T-helper 9 cell (primary cell): ENCODE measurements around the gene CDCP2.
"Not testable (repeated sequence)": the region's sequence is repeated elsewhere in the genome, so short reads cannot be mapped to it uniquely, and the experiment has no call there.

ENCODE experiments used
- DNase-seq: peaks from one replicate; pipeline ENCODE4 v3.0.0-alpha.2; 2020

CDCP2 gene

DNA sequence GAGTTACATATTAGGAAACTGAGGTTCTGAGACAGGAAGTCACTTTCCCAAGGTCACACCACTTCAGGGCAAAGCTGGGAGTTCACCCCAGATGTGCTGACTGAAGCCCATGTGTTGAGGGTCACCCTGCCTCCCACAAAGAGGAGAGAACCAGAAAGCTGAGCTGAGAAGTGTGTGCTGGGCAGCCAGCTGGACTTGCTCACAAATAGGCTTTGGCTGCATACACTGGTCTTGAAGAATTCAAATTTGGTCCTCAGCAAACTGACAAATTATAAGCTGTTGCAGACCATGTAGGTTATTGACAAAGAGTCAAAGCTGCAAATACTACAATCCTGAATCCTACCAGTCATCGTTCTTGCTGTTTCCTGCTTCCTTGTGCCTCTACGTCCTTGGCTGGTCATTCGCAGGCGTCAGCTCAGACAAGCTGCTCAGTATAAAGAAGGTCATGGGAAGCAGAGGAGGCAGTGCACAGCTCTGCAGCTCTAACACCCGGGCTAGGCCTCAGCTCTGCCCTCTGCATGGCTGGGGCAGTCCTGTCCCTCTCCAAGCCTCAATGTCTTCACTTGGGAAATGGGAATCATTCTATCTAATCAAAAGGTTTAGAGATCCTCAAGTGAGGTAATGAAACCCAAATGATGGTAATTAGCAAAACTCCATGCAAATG is 40.0 kb downstream of the CDCP2 start:
- DNase-seq = no peak

DNA sequence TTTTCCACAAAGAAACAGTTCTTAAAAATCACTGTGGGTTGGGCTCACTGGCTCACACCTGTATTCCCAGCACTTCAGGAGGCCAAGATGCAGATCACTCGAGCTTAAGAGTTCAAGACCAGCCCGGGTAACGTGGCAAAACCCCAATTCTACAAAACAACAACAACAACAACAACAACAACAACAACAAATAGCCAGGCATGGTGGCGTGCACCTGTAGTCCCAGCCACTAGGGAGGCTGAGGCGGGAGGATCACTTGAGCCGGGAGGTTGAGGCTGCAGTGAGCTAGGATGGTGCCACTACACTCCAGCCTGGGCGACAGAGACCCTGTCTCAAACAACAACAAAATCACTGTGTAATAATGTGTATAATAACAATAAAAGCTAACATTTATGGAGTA is 40.8 kb downstream of the CDCP2 start:
- no peak for DNase-seq

DNA sequence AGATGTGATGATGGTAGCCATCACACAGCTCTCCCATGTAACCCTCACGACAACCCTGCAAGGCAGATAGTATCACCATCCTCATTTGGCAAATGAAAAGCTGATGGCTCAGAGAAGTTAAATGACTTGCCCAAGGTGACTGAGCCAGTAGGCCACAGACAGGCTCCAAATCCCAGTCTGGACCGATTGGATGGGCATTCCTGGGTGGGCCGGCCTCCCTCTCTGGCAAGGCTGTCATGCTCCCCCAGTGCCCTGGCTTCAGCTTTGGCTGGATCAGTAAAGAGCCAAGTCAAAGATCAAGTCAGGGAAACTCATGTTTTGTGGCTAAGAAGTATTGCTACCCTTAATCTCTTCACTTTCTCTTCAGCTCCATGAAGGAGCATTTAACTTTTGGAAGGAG is 41.2 kb downstream of the CDCP2 start:
- DNase-seq = no peak

DNA sequence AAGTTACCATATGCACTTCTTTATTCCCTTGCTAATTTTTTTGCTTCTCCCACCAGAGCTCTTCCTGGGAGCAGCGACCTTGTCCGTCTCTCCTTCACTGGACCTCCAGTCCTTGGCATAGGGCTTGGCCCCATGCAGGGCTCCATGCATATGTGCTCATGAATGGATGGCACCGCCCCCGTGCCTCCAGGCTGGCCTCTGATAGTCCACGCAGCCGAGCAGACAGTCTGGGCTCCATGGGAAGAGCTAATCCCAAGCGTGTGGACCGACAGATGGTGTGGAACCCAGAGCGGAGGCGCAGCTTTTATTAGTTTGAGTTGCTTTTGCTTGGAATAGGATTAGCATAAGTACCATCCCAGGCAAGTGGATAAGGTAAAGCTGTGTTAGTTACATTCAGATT is 41.8 kb downstream of the CDCP2 start:
- DNase-seq = no peak

DNA sequence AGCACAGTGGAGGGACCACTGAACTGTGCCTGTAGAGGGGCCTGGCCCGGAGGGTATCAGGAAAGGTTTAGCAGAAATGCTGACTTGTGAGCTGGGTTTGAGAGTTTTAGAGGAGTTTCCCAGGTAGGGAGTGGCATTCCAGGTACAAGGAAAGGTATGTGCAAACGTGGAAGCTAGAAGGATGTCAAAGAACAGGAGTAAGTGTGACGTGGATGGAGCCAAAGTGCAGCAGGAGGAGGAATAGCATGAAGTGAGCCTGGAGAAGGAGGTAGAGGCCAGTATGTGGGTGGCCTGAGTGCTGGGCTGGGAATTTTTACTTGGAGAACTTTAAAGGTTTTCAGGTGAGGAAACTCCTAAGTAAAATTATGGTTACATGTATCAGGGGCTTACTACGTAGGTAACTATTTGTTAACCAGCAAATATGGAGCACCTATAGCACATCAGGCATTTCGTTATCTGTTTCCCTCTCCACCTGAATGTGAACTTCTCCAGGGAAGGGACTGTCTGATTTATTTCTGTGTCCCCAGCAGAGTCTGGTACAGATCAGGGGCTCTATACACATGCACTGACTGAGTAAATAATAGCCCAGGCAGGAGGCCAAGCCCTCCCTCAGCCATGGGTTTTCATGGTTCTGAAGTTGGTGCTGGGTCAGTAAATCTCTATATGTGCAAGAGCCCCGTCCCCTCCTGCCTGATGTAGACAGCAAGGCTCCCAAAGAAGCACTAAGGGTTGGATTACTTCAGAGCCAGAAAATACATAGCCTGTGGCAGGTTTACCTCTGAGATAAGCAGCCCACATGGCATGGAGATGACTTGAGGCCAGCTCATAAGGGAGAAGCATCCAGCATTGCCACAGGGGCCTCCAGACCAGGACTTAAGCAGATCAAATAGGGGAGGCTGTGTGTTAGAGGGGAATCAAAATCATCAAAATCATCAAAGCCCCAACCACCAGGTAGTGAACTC is 43.4 kb downstream of the CDCP2 start:
- no peak for DNase-seq

DNA sequence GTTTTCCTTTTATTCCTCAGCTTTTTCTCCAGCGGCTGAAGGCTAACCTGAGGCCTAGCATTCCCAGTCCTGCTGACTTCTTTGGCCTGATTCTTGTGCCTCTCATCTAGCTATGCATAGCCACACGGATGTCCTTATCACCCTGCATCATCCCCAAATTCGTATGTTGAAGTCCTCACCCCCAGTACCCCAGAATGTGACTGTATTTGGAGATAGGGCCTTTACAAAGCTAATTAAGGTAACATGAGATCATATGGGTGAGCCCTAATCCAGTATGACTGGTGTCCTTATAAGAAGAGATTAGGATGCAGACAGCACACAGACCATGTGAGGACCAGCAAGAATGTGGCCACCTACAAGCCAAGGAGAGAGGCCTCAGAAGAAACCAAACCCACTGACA is 44.6 kb downstream of the CDCP2 start:
- DNase-seq = no peak

DNA sequence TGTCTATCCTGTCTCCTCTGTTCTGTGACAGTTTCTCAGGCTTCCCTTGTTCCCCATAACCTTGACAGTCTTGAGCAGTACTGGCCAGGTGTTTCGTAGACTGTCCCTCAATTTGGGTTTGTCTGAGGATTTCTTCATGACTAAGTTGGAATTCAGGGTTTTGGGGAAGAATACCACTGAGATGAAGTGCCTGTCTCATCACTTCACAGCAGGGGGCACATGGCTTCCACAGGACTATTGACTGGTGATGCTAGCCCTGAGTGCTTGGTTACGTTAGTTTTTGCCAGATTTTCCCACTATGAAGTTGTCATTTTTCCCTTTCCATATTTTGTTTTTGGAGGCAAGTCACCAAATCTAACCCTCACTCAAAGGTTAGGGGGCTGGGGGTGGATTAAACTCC is 45.7 kb downstream of the CDCP2 start:
- DNase-seq = no peak

DNA sequence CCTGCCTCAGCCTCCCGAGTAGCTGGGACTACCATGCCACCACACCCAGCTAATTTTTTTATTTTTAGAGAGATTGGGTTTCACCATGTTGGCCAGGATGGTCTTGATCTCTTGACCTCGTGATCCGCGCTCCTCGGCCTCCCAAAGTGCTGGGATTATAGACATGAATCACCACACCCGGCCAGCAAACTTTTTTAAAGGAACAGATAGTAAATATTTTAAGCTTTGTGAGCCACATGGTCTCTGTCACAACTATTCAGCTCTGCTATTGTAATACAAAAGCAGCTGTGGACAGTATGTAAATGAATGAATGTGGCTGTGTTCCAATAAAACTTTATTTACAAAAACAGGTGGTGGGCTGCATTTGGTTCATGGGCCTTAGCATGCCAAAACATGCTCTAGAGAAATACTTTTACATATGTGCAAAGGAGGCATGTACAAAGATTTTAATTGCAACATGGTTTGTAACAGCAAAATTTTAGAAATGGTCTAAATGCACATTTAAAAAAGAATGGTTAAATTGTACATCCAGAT is 47.0 kb downstream of the CDCP2 start:
- no peak for DNase-seq

DNA sequence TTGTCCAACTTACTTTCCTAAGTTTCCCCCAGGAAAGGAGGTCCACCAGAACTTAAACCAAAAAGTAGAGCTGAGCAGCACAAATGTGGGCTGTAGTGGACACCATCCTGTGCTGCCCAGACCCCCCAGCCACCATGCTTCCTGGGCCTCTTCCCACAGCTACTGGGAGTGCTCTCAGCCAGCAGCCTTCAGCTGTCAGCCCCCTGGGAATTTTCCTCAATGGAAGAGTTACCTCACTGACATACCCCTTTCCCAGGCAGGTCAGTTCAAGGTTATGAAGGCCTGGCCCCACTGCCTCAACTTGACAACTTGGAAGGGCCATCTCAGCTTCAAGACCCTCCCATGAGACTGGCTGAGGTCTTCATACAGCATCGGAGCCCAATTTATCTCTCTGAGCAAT is 47.7 kb downstream of the CDCP2 start:
- no peak for DNase-seq

DNA sequence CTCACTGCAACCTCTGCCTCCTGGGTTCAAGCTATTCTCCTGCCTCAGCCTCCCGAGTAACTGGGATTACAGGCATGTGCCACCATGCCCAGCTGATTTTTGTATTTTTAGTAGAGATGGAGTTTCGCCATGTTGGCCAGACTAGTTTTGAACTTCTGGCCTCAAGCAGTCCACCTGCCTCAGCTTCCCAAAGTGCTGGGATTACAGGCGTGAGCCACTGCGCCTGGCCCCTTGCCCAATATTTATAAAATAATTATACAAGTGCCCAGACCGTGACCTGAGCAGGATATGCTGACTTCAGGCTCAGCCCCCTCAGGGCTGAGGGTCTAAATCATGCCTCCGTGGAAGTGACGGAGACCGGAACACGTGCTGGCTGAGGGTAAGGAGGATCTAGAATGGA is 48.2 kb downstream of the CDCP2 start:
- not testable (repeated sequence) for DNase-seq

DNA sequence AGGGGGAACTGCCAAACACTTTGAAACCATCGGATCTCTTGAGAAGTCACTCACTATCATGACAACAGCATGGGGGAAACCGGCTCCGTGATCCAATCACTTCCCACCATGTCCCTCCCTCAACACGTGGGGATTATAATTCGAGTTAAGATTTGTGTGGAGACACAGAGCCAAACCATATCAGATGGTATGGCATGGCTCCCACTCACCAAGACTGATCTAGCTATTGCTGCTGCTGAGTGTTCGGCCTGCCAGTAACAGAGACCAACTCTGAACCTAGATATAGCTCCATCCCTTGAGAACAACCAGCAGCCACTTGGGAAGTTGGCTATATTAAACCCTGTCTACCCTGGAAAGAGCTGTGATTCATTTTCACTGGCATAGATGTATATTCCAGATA is 49.4 kb downstream of the CDCP2 start:
- no peak for DNase-seq

DNA sequence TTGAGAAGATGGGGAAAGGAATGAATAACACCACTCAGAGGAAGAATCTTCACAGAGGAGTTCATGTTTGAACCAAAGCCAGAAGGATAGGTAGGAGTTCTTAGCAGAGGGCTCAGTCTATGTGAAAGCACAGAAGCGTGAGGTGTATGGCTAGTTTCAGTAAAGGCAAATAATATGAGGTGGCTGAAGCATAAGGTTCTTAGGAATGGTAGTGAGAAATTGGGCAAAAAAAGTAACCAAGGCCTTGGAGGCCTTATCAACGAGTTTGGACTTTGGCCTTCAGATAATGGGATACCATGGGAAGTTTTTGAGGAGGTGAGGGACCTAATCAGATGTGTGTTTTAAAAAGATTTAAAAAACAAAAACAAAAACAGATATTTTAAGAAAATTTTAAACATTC is 52.3 kb downstream of the CDCP2 start:
- DNase-seq = no peak

DNA sequence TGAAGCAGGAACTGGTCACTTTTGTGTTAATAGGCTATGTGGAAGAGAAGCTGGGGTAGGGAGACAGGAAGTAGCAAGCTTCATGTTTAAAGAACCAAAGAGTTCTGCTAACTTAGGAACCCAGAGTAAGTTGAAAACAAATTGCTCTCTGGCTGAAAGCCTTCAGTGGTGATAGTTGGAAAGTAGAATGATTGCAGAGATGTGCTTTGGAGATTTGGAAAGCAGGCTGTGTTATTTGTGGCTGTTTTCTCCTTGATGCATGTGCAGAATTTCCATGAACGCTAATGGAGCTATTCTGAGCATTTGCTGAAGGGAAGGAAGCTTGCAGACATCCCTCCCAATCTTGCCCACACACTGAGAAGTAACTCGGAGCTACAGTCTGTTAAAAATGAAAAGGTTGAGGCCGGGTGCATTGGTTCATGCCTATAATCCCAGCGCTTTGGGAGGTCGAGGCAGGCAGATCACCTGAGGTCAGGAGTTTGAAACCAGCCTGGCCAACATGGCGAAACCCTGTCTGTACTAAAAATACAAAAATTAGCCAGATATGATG is 53.7 kb downstream of the CDCP2 start:
- no peak for DNase-seq

DNA sequence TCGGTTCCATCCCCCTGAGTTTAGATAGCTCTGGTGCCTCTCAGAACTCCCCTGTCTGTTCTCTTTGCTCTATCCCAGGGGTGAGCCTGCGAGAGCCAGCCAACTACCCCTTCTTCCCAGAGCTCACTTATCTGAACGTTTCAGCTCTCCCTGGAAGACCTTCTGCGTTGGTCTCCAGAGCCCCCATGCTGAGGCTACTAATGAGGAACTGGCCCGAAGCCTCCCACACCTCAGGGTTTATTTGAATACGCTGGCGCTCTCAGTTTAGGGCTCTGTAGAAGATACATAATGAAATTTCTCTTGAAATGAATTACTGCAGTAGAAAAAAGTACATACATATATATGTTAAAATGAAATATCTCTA is 55.9 kb downstream of the CDCP2 start:
- no peak for DNase-seq

DNA sequence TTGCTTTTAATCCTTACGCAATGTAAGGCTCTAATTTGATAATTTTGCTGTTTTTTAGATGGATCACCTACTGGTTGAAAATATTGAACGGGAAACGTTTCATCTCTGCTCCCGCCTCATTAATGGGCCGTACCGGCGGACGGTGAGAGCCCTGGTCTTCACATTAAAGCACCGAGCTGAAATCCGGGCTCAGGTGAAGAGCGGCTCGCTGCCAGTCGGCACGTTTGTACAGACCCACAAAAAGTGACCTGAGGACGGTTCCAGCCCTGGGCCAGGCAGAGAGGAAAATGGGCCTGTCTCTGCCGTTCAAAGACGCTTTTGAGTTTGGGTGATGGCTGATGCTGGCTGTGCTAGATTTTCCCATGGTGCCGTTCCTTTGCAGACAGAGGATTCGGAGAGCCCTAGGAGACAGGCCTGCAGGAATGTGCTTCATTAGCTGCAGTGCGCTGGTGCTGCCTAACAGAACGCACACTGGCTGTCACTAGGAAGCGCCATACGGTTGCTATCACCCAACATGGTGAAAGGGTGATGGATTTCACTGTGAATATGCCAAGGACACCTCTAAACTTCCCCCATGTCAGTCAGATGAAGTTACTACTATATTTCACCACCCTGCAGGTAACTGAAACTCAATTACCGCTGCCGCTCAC is 56.4 kb downstream of the CDCP2 start:
- DNase-seq = no peak

DNA sequence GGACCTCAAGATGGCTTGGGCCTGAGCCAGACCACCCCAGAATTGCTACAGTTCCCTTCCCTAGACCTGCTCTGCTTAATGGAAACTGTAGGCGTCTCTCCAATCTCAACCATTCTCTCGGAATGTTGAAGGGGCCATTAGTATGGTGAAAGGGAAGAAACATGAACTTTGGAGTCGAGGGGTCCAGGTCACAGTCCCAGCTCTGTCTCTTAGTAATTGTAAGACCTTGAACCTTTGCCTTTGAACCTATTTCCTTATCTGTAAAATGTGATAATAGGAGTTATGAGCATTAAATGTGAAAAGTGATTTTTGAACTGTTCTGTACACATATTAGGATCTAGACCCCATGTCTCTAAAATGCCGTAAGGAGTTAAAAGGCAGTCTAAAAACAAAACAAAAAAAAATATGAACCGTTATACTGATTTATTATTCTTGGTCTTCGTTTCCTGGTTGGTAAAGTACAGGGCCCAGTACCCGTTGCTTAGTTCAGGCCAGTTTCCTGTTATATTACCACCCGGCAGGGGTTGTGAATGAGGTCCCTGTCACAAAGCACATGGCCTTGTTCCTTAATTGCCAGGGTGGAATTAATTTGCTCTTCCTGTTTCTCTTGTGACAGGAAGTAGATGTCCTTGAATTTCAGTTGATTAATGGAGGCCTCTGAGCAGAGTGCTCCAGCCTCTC is 57.1 kb downstream of the CDCP2 start:
- DNase-seq = no peak

DNA sequence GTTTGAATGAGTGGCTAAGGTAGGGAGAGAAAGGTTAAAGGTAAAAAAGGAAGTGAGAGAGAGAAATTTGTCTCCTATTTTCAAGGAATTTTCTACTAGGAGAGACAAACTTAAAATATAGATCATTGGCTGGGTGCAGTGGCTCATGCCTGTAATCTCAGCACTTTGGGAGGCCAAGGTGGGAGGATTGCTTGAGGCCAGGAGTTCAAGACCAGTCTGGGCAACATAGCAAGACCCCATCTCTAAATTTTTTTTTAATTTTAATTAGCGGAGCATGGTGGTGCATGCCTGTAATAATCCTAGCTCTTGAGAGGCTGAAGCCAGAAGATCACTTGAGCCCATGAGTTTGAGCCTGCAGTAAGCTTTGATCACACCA is 58.1 kb downstream of the CDCP2 start:
- DNase-seq = not testable (repeated sequence)

DNA sequence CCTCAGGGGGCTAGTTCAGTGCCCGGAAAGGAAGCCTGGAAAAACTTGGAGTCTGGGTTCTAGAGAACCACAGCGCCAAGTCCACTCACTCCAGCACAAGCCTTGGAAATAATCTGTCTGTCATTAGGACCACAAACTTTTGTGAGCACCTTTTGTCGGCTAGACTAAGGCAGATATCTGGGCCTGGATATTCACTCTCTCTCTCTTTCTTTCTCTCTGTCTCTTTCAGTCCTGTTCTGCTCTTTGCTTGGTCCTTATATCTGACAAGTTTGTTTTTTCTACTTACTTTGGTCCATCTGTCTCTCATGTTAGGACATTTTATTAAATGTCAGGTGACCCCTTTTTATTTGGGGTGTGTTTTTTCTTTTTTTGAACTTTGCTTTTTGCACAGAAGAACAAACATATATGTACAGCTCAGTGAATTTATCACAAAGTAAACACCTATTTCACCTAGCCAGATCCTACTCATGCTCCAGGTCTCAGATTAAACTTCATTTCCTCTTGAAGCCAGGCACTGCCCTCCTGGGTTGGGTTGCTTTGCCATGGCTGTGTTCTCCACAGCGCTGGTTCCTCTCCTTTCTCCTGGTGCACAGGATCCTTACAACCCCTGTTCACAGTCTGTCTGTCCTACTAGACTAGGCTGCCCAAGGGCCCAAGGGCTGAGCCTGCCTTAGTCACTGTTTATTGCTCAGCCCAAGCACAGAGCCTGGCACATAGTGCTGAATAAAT is 58.6 kb downstream of the CDCP2 start:
- DNase-seq = no peak

DNA sequence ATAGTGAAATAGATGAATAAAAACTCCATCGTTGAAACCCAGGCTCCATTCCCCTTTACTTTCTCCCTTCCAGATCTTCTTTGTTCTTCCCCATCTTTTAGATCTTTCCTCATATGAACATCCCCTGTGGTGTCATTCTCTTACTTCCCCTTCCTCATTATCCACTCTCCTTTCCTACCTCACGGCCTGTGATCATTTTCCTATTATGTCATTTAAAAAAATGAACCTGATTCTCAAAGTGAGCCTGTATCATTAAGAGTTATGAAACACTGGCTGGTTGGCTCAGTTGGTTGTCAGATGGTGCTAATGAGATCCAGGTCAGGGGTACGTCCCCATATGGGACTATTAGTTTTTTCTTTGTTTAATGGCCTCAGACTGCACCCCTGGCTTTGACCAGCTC is 61.1 kb downstream of the CDCP2 start:
- DNase-seq = no peak

DNA sequence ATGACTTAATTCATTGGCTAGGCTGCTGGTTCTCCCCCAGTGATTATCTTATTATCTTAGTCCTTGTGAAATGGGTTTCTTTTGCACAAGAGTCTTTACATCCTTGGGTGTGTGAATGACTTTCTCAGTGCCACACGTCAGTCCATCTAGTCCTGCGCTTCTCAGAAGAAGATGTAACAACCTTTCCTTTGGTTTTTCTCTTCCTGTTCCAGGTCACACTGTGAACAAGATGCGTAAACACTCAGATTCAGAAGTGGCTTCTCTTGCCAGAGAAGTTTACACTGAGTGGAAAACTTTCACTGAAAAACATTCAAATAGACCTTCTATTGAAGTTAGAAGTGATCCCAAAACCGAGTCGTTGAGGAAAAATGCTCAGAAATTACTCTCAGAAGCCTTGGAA is 64.4 kb downstream of the CDCP2 start:
- DNase-seq = no peak

DNA sequence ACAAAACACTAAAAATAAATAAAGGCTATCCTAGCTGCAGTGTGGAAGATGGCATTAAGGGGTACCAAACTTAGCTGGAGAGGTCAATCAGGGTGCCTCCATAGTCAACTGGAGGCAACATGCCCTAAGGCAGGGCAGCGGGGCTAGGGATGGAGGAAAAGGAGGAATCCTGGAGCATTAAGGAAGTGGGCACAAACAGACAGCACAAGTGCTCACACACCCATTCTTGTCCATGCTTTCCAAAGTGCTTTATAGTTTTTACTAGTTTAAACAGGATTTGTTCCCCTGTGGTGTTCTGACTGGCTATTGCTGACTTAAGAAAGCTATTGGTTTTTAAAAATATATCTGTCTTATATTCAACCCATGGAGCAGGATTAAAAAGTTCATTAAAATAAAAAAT is 66.0 kb downstream of the CDCP2 start:
- no peak for DNase-seq

DNA sequence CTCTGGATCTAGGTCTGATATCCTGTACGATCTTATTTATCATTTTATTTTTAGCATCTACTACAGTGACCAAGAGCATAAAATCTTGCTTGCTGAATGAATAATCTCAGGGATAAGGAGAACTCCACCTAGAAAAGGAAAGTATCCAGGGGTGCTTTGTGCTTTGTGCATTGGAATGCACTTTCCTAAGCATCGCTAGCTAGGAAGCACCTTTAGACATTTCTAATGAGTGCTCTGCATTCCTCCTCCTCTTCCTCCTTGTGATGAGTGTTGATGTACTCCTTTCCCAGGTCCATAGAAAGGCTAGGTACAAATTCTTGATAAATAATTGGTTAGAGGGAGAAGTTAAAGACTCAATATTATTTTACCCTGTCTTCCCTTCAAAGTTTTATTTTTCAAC is 68.0 kb downstream of the CDCP2 start:
- no peak for DNase-seq
